Measurements from ENCODE around the gene LITAFD.
A peak's percentile ranks its signal among the peaks of the same experiment; 100 is the strongest.

The LITAFD gene

DNA sequence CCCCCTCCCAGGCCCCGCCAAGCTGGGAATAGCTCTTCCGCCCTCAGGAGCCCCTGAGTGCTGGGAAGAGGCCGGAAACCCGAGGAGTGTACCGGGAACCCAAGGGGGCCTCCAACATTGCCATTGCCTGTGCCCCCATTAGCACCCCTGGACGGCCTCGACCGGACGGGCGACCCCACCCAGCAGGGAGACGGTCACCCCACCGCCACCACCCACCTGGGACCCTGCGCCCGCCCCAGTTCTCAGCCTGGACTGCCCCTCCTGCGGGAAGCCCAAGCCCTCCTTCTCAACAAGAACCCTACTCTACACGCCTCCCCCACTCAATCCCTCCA is 15.3 kb upstream of the LITAFD start:
- TF ChIP-seq, protein P1, sequence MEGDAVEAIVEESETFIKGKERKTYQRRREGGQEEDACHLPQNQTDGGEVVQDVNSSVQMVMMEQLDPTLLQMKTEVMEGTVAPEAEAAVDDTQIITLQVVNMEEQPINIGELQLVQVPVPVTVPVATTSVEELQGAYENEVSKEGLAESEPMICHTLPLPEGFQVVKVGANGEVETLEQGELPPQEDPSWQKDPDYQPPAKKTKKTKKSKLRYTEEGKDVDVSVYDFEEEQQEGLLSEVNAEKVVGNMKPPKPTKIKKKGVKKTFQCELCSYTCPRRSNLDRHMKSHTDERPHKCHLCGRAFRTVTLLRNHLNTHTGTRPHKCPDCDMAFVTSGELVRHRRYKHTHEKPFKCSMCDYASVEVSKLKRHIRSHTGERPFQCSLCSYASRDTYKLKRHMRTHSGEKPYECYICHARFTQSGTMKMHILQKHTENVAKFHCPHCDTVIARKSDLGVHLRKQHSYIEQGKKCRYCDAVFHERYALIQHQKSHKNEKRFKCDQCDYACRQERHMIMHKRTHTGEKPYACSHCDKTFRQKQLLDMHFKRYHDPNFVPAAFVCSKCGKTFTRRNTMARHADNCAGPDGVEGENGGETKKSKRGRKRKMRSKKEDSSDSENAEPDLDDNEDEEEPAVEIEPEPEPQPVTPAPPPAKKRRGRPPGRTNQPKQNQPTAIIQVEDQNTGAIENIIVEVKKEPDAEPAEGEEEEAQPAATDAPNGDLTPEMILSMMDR (IDR thresholded peaks at IDR 0.05; ENCODE audit: poor library complexity, severe bottlenecking) = no peak
- Histone ChIP-seq H3K27ac (ENCODE audit: poor library complexity, severe bottlenecking) (peak overlapping the region; percentile 77), H3K4me1 (ENCODE audit: insufficient read depth, poor library complexity, severe bottlenecking) (peaks cover 24% of the 10 kb centered on the region)

DNA sequence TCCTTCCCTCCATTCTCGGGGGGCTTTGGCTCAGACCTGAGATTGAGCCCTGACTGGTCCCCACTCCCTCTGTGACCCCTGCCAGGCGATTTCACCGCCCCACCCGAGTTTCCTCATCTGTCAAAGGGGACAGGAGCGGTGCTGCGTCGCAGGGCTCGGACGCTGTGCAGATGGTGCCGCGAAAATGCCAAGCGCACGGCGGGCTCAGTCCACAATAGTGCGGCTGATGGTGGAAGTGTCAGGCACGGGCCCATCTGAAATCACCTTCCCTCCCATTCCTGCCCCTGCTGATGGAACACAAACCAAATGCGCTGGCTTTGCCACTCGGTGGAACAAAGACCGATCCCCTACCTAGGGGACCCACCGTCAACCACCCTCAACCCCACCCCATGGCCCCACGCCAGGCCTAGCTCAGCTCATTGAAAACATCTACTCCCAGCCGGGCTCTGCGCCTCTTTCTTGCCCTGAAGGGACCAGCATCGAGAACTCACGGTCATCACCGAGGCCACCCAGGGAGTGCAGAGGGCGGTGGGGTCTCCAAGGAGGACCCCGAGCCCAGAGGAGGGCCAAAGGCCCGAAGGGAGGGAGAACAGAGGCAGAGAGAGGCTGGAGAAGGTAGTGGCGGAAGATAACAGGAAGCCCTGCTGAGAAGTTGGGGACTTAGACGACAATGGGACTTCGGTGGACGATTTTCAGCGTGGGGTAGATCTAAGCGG is 14.8 kb upstream of the LITAFD start:
- peaks cover 23% of the 10 kb centered on the region for H3K36me3 ChIP-seq (ENCODE audit: low read depth)
- peak overlapping the region; percentile 94 for H3K4me3 ChIP-seq (ENCODE audit: severe bottlenecking)
- H3K4me1 ChIP-seq (ENCODE audit: insufficient read depth, poor library complexity, severe bottlenecking) = peaks cover 24% of the 10 kb centered on the region
- TF ChIP-seq, protein P1 (IDR thresholded peaks at IDR 0.05; ENCODE audit: poor library complexity, severe bottlenecking) = no peak
- peak overlapping the region; percentile 77 for H3K27ac ChIP-seq (ENCODE audit: poor library complexity, severe bottlenecking)
- no peaks in the 10 kb centered on the region for H3K9me3 ChIP-seq (ENCODE audit: severe bottlenecking)
- DNase-seq (ENCODE audit: low spot score) (no peak), ATAC-seq (ENCODE audit: low read depth) (0 out of 3 replicates have a peak, but pooled peaks have one; percentile 6)
- no peaks in the 10 kb centered on the region for H3K27me3 ChIP-seq (ENCODE audit: insufficient read depth, poor library complexity, severe bottlenecking)

More for the DNA sequence above, 15.3 kb upstream of the LITAFD start:
- Histone ChIP-seq H3K27me3 (ENCODE audit: insufficient read depth, poor library complexity, severe bottlenecking) (no peaks in the 10 kb centered on the region), H3K4me3 (ENCODE audit: severe bottlenecking) (peak overlapping the region; percentile 94), H3K9me3 (ENCODE audit: severe bottlenecking) (no peaks in the 10 kb centered on the region), H3K36me3 (ENCODE audit: low read depth) (peaks cover 23% of the 10 kb centered on the region)
- ATAC-seq (ENCODE audit: low read depth) (no peak), DNase-seq (ENCODE audit: low spot score) (no peak)

DNA sequence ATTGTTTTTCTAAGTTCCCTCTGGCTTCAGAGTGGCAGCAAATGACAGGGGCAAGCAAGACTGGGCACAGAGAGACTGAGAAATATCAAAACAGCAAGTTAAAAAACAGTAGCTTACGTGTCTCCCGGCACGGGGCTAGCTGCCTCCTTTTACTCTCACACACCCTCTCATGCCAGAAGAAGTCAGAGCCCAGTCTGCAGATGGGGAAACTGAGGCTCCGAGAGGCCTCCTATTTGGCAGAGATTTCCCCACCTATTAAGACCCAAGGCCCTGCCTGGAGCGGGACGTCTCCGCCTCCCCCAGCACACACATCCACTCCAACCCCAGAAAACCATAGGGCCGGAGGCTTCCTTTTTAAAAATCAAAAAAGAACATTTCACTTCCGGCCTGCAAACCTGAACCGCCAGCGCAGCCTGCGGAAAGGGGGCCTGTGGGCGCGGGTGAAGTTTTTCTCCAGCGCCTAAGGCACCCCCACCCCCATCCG is 14.2 kb upstream of the LITAFD start:
- DNase-seq (ENCODE audit: low spot score) = no peak
- Histone ChIP-seq H3K36me3 (ENCODE audit: low read depth) (peaks cover 23% of the 10 kb centered on the region), H3K27ac (ENCODE audit: poor library complexity, severe bottlenecking) (peak overlapping the region; percentile 77), H3K4me3 (ENCODE audit: severe bottlenecking) (peak overlapping the region; percentile 94), H3K27me3 (ENCODE audit: insufficient read depth, poor library complexity, severe bottlenecking) (no peaks in the 10 kb centered on the region), H3K4me1 (ENCODE audit: insufficient read depth, poor library complexity, severe bottlenecking) (peaks cover 24% of the 10 kb centered on the region), H3K9me3 (ENCODE audit: severe bottlenecking) (no peaks in the 10 kb centered on the region)
- ATAC-seq (ENCODE audit: low read depth) = no peak
- TF ChIP-seq, protein P1 (IDR thresholded peaks at IDR 0.05; ENCODE audit: poor library complexity, severe bottlenecking) = no peak

DNA sequence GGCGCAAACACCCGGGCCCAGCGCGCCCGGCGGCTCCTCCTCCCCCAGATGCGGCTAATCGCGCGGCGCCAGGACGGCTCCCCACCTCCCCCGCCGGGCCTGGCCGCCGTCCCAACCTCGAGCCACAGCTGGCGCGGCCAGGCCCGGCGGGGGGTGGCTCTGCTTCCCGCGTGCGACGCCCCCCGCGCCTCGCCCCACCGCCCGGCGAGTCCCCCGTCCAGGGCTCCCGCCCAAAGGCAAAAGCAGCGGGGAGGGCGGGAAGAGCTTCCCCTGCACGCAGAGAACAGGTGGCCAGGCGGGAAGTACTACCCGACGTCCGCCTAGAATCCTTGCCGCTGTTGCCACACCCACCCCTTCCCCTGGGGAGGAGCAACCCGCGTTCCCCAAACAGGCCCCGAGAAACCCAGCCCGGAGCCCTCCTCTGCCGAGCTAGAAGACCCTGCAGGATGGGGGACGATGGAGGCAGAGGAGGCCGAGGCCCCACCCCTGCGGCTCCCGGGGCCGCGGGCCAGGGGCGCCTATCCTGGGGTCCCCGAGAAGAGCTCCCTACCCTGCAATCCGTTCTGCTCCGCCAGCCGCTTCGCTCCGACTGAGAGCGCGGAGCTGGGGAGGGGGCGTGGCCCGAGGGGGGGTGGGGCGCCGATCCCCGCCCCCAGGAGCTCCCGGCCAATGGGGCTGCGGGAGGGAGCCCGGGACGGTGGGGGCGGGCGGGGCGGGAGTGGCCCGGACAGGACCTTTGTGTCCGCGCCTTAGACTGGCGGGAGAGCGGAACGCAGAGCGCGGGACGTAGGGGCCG is 13.5 kb upstream of the LITAFD start, which contains the start of gene CARHSP1:
TSS of gene CARHSP1 (minus strand) at position 591 of the 796 bp plus-strand sequence. CDS start 9,678 bp downstream, outside the sequence.
- Histone ChIP-seq H3K4me1 (ENCODE audit: insufficient read depth, poor library complexity, severe bottlenecking) (peaks cover 24% of the 10 kb centered on the region), H3K27me3 (ENCODE audit: insufficient read depth, poor library complexity, severe bottlenecking) (no peaks in the 10 kb centered on the region)
- TF ChIP-seq, protein P1 (IDR thresholded peaks at IDR 0.05; ENCODE audit: poor library complexity, severe bottlenecking) = no peak

More for the DNA sequence above, 13.5 kb upstream of the LITAFD start, which contains the start of gene CARHSP1:
- DNase-seq (ENCODE audit: low spot score) (peak; percentile 88), ATAC-seq (ENCODE audit: low read depth) (peak; percentile 67)
- peak within 1 kb of the TSS; percentile 94 for H3K4me3 ChIP-seq (ENCODE audit: severe bottlenecking)
- H3K36me3 ChIP-seq (ENCODE audit: low read depth) = peaks cover 23% of the 10 kb centered on the region
- H3K27ac ChIP-seq (ENCODE audit: poor library complexity, severe bottlenecking) = peak within 1 kb of the TSS; percentile 77
- H3K9me3 ChIP-seq (ENCODE audit: severe bottlenecking) = no peaks in the 10 kb centered on the region
